NCI-H1092 treated with DMSO at 0.1 percent for 48 hours (cell line): ENCODE results near the gene PFDN2.

ENCODE experiments used
- DNase-seq: peaks from one replicate; lab custom pipeline; 2025; lab: John Stamatoyannopoulos, UW

Gene PFDN2

DNA sequence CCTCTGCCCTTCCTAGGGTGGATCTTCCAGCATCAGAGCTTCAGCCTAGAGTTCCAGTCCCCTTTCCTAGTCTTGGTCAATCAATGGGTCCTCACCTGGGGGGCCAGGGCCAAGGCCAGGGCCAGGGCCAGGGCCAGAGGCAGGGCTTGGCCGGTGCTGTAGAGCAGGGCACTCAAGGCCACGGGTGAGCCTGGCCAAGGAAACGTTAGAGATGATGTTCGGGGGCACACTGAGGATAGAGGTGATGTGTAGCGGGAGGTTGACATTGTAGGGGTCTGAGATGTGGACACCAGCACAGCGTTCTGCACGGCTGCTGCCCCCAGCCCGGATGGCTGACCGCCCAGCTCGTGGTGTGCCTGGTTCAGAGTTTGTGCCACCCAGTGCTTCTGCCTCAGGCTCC, 66.6 kb downstream of the PFDN2 start:
- DNase-seq = no peak
